ENCODE results near the gene FAM76B. TPM values are rescaled to one million over a fixed set of nuclear protein-coding genes. Genes with fewer than 3 reads are reported as not detected.
A peak's percentile ranks its signal among the peaks of the same experiment; 100 is the strongest.
"Not testable (repeated sequence)": the region's sequence is repeated elsewhere in the genome, so short reads cannot be mapped to it uniquely, and the experiment has no call there.

Gene FAM76B
- total RNA-seq, 2 donors from 2014 or later = 21.6 to 49.3 TPM

- Histone ChIP-seq H3K9me3 (no peaks in the 10 kb centered on the region), H3K36me3 (peaks cover 19% of the 10 kb centered on the region), H3K27me3 (replicated peaks; ENCODE audit: insufficient read depth) (no peaks in the 10 kb centered on the region), H3K4me1 (ENCODE audit: control insufficient read depth in 1 of 2, low read depth in 2 of 2) (peaks cover 0 to 6% of the 10 kb centered on the region in 2 donors), H3K27ac (no peak overlapping the region), H3K4me3 (no peak overlapping the region)
- ATAC-seq (ENCODE audit: insufficient number of reproducible peaks, low FRiP score, low read depth) (no peak), DNase-seq (ENCODE audit: low spot score) (no peak)
- TF ChIP-seq, protein P1, sequence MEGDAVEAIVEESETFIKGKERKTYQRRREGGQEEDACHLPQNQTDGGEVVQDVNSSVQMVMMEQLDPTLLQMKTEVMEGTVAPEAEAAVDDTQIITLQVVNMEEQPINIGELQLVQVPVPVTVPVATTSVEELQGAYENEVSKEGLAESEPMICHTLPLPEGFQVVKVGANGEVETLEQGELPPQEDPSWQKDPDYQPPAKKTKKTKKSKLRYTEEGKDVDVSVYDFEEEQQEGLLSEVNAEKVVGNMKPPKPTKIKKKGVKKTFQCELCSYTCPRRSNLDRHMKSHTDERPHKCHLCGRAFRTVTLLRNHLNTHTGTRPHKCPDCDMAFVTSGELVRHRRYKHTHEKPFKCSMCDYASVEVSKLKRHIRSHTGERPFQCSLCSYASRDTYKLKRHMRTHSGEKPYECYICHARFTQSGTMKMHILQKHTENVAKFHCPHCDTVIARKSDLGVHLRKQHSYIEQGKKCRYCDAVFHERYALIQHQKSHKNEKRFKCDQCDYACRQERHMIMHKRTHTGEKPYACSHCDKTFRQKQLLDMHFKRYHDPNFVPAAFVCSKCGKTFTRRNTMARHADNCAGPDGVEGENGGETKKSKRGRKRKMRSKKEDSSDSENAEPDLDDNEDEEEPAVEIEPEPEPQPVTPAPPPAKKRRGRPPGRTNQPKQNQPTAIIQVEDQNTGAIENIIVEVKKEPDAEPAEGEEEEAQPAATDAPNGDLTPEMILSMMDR (IDR thresholded peaks at IDR 0.05) = no peak
These were observed 41.8 kb upstream of the FAM76B start for GRCh38 chr11:95831198-95831883.

GRCh38 chr11:95829580-95830259, 40.1 kb upstream of the FAM76B start:
- TF ChIP-seq, protein P1 (IDR thresholded peaks at IDR 0.05) = no peak
- no peak overlapping the region for H3K27ac ChIP-seq
- no peaks in the 10 kb centered on the region for H3K4me1 ChIP-seq (ENCODE audit: control insufficient read depth in 1 of 2, low read depth in 2 of 2)
- ATAC-seq (ENCODE audit: insufficient number of reproducible peaks, low FRiP score, low read depth) (no peak), DNase-seq (ENCODE audit: low spot score) (no peak)
- peaks cover 17% of the 10 kb centered on the region for H3K36me3 ChIP-seq
- H3K27me3 ChIP-seq (replicated peaks; ENCODE audit: insufficient read depth) = no peaks in the 10 kb centered on the region
- H3K9me3 ChIP-seq = no peaks in the 10 kb centered on the region
- no peak overlapping the region for H3K4me3 ChIP-seq

GRCh38 chr11:95827696-95828095, 38.1 kb upstream of the FAM76B start:
- no peak for ATAC-seq (ENCODE audit: insufficient number of reproducible peaks, low FRiP score, low read depth)
- DNase-seq (ENCODE audit: low spot score) = no peak
- TF ChIP-seq, protein P1 (IDR thresholded peaks at IDR 0.05) = no peak
- H3K36me3 ChIP-seq = peaks cover 13% of the 10 kb centered on the region
- H3K27me3 ChIP-seq (replicated peaks; ENCODE audit: insufficient read depth) = no peaks in the 10 kb centered on the region
- H3K27ac ChIP-seq = no peak overlapping the region
- H3K9me3 ChIP-seq = no peaks in the 10 kb centered on the region
- no peak overlapping the region for H3K4me3 ChIP-seq
- H3K4me1 ChIP-seq (ENCODE audit: control insufficient read depth in 1 of 2, low read depth in 2 of 2) = no peaks in the 10 kb centered on the region

GRCh38 chr11:95821640-95822039, 32.1 kb upstream of the FAM76B start:
- H3K4me3 ChIP-seq = no peak overlapping the region
- H3K27ac ChIP-seq = peak overlapping the region; percentile 8 to 39
- H3K9me3 ChIP-seq = no peaks in the 10 kb centered on the region
- TF ChIP-seq, protein P1 (IDR thresholded peaks at IDR 0.05) = no peak
- ATAC-seq (ENCODE audit: insufficient number of reproducible peaks, low FRiP score, low read depth) = no peak
- H3K4me1 ChIP-seq (ENCODE audit: control insufficient read depth in 1 of 2, low read depth in 2 of 2) = no peaks in the 10 kb centered on the region
- DNase-seq (ENCODE audit: low spot score) = no peak
- no peaks in the 10 kb centered on the region for H3K27me3 ChIP-seq (replicated peaks; ENCODE audit: insufficient read depth)
- peaks cover 8% of the 10 kb centered on the region for H3K36me3 ChIP-seq

DNA sequence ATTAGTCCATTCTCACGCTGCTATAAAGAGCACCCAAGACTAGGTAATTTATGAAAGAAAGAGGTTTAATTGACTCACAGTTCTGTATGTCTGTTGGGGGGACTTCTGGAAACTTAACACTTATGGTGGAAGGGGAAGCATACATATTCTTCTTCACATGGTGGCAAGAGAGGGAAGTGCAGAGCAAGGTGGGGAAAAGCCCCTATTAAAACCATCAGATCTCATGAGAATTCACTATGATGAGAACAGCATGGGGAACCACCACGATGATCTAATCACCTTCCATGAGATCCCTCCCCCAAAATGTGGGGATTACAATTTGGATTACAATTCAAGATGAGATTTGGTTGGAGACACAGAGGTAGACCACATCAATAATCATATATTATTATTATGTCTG, 26.5 kb upstream of the FAM76B start:
- no peaks in the 10 kb centered on the region for H3K36me3 ChIP-seq
- no peaks in the 10 kb centered on the region for H3K4me1 ChIP-seq (ENCODE audit: control insufficient read depth in 1 of 2, low read depth in 2 of 2)
- TF ChIP-seq, protein P1 (IDR thresholded peaks at IDR 0.05) = no peak
- no peak overlapping the region for H3K4me3 ChIP-seq
- no peak overlapping the region for H3K27ac ChIP-seq
- DNase-seq (ENCODE audit: low spot score) (no peak), ATAC-seq (ENCODE audit: insufficient number of reproducible peaks, low FRiP score, low read depth) (no peak)
- no peaks in the 10 kb centered on the region for H3K9me3 ChIP-seq
- H3K27me3 ChIP-seq (replicated peaks; ENCODE audit: insufficient read depth) = no peaks in the 10 kb centered on the region

- not testable (repeated sequence) for ATAC-seq (ENCODE audit: insufficient number of reproducible peaks, low FRiP score, low read depth); H3K9me3 ChIP-seq; H3K27ac ChIP-seq; DNase-seq (ENCODE audit: low spot score); H3K36me3 ChIP-seq; H3K27me3 ChIP-seq (replicated peaks; ENCODE audit: insufficient read depth); H3K4me1 ChIP-seq (ENCODE audit: control insufficient read depth in 1 of 2, low read depth in 2 of 2); H3K4me3 ChIP-seq
These were observed 21.5 kb upstream of the FAM76B start for GRCh38 chr11:95811052-95811451.

DNA sequence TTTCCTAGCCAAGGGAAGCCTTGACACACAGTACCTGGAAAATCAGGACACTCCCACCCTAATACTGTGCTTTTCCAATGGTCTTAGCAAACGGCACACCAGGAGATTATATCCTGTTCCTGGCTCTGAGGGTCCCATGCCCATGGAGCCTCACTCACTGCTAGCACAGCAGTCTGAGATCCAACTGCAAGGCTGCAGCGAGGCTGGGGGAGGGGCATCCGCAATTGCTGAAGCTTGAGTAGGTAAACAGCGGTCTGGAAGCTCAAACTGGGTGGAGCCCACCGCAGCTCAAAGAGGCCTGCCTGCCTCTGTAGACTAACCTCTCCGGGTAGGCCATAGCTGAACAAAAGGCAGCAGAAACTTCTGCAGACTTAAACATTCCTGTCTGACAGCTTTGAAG, 16.9 kb upstream of the FAM76B start:
- H3K4me3 ChIP-seq; H3K9me3 ChIP-seq; H3K27me3 ChIP-seq (replicated peaks; ENCODE audit: insufficient read depth); H3K27ac ChIP-seq; H3K4me1 ChIP-seq (ENCODE audit: control insufficient read depth in 1 of 2, low read depth in 2 of 2); ATAC-seq (ENCODE audit: insufficient number of reproducible peaks, low FRiP score, low read depth); DNase-seq (ENCODE audit: low spot score); H3K36me3 ChIP-seq: not testable (repeated sequence)
